Erythroblast (primary cell): Measurements from ENCODE around the gene EIF4G3.

Experiments used
- GATA1 ChIP-seq: IDR thresholded peaks from 2 replicates; pipeline ENCODE4 v1.6.1; 2011; ENCODE audit warnings: low read depth, mild to moderate bottlenecking, control low read depth, low read length, moderate library complexity
- POLR2A ChIP-seq: IDR thresholded peaks from 2 replicates; pipeline ENCODE4 v1.6.1; 2011; ENCODE audit warnings: mild to moderate bottlenecking, low read length

DNA sequence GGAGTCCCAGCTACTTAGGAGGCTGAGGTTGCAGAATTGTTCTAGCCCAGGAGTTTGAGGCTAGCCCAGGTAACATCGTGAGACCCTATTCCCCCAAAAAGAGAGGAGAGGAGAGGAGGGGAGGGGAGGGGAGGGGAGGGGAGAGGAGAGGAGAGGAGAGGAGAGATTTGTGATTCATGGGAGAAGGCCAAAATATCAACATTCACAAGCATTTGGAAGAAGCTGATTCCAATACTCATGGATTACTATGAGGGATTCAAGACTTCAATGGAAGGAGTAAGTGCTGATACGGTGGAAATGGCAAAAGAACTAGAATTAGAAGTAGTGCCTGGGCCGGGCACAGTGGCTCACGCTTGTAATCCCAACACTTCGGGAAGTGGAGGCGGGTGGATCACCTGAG lies 187.8 kb downstream of the EIF4G3 start:
- TF ChIP-seq POLR2A (no peak), GATA1 (no peak)
